HG02623 (cell line): ENCODE results near the gene MYCBP.
"Not testable (repeated sequence)": the region's sequence is repeated elsewhere in the genome, so short reads cannot be mapped to it uniquely, and the experiment has no call there.

Source experiments
- ATAC-seq: cut with Tn5 transposase; IDR thresholded peaks from one replicate; pipeline ENCODE4 v1.9.1; 2021; ENCODE audit warnings: moderate library complexity; ENCODE audit not compliant: unreplicated experiment

Gene MYCBP

DNA sequence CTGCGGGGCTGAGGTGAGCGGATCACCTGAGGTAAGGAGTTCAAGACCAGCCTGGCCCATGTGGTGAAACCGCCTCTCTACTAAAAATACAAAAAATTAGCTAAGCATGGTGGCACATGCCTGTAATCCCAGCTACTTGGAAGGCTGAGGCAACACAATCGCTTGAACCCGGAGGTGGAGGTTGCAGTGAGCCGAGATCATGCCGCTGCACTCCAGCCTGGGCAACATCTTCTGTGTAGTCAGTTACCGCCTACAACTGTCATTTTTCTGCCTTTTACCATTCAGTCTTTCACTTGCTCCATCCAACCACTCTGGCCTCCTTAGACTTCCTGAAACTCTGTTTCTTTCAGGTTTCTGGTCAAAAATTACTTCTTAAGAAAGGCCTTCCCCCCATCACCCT is 2.2 kb downstream of the MYCBP start:
- no peak for ATAC-seq

DNA sequence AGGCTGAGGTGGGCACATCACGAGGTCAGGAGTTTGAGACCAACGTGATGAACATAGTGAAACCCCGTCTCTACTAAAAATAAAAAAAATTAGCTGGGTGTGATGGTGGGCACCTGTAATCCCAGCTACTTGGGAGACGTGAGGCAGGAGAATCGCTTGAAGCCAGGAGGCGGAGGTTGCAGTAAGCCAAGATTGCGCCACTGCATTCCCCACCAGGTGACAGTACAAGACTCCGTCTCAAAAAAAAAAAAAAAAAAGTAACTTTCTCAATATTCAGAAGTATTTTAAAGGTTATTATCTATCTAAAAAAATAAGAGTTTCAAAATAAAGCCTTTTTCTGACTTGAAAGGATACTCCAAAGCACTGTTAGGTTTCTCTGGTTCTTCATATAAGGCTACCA is 5.9 kb downstream of the MYCBP start:
- no peak for ATAC-seq

DNA sequence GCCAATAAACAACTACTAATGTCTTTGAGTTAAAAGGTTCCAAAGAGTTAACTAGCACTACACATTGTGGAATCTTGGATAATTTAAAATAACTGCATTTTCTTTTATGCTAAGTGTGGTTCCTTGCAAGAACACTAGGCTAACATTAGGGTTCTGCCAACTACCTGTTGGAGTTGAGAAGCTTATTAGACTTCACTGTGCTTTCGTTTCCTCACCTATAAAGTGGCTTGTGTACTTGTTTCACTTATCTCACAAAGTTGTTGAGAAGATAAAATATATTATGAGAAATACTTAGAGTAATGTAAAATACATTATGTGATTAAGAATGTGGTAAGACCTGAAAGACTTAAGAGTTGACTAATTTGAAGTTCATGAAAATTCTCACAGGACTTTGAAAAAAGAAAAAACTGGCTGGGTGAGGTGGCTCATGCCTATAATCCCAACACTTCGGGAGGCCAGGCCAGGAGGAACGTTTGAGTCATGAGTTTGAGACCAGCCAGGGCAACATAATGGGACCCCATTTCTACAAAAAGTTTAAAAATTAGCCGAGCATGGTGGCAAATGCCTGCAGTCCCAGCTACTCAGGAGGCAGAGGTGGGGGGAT is 7.9 kb downstream of the MYCBP start:
- no peak for ATAC-seq

DNA sequence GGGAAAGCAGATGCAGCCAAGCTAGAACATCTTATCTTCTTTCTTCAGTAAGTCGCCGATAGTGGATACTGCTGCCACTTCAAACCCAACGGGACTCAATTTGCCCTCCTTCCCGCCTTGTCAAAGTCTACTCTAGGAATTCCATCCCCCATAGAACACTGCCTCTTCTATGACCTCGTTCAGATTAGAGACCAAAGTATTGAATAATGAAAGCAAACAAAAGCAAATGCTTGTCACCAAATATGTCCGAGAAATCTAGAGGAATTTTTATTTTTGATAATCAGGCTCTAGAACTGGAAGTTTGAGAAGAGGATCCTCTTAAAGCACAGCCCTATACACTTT is 12.7 kb downstream of the MYCBP start:
- no peak for ATAC-seq

DNA sequence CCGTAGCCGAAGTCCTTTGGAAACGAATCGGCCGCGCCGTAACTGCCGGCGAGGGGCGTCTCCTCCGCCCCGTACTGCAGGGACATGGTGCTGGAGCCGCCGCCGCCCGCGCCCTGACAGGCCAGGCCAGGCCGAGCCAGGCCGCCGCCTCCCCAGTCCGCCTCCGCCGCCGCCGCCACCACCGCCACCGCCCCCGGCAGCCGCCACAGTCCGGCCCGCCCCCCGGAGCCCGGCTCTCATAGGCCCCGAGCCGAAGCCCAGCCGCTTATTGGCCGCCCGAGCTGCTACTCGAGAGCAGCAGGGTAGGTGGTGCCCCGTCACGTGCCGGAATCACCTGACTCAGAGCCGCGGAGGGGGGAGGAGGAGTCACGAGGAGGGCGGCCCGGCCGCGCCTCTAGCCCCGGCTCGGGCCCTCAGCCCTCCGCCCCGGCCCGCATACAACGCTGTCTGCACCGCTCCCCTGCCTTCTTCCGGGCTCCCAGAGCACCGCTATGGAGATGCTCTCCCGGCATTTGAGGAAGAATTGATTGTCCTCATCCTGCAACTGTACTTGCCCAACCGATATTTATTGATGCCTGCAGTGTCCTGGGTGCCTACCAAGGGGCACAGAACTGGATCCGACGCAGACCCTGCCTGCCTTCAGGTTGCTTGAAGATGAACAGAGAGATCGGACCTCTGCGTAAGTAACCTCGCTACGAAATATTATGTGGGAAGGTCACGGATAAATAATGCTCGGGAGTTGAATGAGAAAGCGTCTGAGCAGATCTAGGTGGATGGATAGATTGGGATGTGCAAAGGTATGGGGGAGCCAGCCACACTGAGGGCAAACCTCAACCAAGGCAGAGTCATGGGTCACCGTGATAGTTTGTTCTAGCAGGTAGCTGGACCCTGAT is 13.3 kb downstream of the MYCBP start, which contains the start of gene RRAGC:
RRAGC (minus strand) TSS at position 212 of the 893 bp plus-strand sequence; CDS start at position 86, 126 bp downstream.
- ATAC-seq: peak; percentile 89

DNA sequence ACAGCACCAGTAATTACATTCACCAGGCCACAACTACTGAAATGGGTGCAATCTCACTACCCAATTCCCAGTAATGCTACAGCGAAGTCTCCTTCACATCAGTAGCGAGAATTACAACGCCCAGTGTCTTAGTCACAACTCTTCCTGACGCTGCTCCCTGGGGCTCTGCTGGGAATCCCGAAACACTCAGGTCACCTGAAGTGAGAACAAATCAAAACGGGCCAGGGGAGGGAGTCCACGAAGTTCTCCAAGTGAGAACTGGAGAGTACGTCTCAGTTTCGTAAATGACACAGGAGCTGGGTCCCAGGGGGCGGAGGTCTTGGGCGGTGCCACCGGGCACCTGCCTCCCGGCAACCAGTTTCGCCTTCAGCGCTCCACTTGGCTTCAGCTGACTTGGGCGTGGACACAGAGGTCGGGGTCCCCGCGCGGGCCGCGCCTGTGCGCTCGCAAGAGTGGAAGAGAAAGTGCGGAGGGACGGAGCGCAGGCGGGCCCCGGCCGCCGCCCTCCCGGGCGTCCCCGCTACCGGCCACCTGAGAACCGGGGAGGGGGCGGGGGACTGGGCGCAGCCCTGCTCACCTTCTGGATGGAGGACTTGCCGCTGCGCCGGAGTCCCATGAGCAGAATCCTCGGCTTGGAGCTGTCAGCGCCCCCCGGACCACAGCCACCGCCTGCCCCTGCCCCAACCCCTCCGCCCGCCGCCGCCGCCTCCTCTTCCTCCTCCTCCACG is 14.2 kb downstream of the MYCBP start:
- peak; percentile 23 for ATAC-seq

DNA sequence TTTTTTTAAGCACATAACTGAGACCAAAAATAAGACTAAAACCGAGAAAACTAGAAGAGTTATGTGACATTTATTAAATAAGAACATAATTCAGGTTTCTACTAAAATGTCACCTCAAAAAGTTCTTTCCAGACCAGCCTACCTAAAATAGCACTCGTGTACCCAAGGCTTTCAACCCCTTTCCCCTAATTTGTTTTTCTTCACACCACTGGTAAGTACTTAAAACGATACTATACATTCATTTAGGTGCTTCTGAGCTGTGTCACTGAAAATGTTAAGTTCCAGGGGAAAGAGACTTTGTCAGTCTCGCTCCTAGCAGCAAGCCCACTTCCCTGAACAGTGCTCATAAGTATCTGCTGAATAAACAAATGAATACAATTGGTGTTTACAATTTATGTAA is 20.4 kb downstream of the MYCBP start:
- ATAC-seq: no peak

DNA sequence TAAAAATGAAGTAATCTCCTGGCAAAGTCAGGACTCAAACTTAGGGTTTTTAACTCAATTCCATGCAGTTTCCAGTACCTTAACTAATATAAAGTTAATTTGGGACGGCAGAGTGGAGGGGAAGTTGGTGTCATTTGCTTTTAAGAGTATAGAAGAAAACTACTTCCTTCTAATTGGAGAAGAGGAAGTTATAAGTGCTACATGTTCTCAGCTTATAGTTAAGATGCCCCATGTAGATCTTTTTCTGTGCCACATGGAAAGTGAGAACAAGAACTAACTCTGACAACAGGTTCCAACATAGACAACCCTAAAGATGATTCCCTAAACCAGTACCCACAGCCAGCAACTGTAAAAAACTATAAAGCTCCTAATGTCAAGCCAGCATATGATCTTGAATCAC is 25.1 kb downstream of the MYCBP start:
- no peak for ATAC-seq

DNA sequence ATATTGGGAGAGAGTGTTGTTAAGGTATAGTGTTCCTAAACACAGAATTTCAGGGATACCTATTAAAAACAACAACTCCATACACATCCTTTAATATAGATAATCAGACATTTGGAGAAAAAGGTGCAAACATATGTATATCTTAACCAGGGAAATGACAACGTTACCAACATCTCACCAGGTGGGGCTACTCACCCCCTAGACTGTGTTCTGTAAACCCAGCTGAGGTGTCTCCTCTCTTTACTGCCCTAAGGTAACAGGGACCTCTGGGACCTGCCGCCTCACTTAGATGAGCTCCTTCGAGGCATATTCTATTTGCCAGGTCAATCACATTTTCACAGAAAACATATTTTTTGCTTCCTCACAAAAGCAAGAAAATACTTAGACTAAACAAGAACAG is 26.9 kb downstream of the MYCBP start:
- ATAC-seq: no peak

DNA sequence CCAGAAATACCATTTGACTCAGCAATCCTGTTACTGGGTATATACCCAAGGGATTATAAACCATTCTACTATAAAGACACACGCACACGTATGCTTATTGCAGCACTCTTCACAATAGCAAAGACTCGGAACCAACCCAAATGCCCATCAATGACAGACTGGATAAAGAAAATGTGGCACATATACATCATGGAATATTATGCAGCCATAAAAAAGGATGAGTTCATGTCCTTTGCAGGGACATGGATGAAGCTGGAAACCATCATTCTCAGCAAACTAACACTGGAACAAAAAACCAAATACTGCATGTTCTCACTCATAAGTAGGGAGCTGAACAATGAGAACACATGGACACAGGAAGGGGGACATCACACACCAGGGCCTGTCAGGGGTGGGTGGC is 28.1 kb downstream of the MYCBP start:
- not testable (repeated sequence) for ATAC-seq

DNA sequence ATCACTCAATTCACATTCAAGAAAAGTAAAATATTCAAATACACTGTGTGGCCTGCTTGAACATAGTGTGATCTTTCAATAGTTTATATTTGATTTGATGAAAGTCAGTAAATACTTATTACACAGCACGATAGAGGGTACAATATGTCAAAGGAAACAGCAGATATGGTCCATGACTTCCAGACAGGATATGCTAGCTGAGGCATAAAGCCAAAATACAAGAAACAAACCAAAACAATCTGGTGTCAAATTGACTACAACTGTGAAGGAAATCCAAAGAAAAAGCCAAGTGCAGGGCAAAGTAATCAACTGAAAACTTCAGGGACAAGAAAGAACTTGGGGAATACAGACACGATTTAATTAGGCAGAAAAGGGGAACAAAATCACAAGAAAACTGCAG is 32.9 kb downstream of the MYCBP start:
- no peak for ATAC-seq

DNA sequence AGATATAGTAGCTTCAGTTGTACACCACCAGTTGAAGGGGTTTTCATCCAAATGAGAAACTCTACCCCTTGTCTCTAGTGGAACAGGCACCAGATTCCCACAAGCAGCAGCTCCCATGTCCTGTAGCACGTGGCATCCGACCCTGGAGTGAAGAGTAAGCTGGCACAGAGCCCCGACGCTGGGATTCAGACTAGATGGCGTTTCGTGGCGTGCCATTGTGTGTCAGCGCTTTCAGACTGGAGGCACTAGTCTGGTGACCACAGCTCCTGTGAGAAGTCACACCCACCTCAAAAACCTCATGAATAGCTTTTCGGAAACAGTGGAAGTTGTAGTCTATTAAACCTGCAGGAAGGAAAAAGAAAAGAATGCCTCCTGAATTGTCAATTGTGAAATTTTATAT is 33.8 kb downstream of the MYCBP start:
- no peak for ATAC-seq

DNA sequence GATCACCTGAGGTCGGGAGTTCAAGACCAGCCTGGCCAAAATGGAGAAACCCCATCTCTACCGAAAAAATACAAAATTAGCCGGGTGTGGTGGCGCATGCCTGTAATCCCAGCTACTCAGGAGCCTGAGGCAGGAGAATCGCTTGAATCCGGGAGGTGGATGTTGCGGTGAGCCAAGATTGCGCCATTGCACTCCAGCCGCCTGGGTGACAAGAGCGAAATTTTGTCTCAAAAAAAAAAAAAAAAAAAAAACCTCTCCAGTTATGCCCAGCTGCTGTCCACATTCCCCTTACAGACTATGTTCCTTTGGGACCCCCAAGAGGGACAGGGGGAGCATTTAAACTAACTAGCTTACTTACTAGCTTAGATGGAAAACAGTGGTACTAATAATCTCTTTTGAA is 36.8 kb downstream of the MYCBP start:
- ATAC-seq: not testable (repeated sequence)

DNA sequence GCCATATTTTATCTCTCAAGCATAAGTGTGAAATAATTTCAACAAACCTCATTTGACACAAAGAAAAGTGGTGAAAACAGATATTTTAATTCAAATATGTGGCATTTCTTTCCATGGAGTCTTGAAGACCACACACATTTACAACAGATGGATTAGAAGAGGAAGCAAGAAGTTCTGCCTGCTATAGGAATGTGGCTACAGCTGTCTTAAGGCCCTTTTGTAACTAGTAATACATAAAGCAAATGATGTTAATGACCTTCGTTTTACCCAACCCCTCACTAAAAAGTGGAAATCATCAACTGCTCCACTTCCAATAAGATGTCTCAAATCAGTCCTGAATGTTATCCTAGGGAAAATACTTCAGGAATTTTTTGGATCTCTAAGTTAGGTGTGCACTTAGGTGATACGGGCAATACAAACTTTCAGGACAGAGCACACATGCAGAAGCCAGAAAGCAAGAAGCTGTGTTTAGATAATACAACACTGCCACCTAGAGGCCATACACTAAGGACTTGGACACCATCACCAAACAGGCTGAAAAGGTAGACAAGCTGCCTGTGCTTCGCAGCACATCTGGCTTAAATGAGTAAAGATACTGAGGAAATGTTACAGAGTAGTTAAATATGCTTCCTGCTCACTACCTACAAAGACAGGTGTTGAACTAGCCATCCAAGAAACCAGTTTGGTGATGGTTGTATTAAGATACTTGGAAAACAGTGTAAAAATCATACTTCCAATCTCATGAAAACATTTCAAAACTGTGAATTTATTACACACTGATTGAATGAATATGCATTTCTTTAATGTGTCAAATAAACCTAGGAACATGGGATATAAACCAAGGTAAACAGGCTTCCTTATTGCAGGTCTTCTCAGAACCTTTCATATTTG is 38.0 kb downstream of the MYCBP start:
- ATAC-seq: no peak

DNA sequence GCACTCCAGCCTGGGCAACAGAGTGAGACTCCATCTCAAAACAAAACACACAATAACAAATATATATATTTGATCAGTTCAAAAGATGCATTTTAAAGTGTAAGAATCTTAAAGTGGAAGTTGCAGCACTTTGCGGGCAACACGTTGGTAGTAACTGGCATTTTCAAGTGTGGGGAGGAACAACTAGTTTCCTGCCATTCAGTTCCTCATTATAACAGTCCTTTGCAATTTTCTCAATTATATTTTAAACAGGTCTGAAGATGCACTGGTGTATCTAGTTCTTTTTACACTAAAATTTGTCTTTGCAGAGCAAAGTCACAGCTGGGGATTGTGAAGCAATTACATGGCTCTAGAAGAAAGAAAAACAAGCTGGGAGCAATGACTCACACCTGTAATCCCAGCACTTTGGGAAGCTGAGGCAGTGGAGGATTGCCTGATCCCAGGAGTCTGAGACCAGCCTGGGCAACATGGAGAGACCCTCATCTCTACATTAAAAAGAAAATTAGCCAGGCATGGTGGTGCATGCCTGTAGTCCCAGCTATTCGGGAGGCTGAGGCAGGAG is 38.8 kb downstream of the MYCBP start:
- ATAC-seq: no peak

DNA sequence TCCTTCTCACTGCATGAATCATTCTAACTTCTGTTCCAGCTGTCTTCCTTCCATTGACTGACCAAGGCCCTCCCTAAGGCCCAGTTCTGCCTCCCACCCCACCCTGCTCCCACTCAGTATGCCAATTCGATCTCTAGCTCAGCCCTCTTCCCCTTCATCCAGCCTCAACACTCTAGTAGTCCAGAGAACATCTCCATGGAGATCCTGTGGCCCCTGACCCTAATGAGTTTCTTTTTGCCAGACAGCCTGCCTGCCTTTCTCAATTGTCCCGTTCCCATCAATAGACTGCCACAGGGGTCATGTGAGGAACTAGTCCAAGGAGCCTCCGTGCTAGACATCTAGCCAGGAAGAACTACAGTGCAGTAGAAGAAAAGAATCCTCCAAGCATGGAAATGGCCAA is 40.0 kb downstream of the MYCBP start:
- no peak for ATAC-seq

DNA sequence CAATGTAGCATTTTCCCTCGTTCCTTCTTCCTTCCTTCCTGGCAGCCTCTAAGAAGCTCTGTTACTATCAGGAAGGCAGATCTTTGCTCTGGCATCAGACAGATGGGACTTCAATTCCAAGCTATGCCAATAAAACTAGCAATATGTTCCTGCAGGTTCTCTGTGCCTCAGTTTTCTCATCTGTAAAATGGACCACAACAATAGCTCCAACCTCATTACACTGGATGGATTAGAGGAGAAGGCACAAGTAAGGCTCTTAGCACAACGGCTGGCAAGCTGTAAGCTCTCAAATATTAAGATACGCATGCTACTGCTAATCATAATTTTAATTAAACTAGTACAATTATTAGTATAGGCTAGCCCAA is 40.8 kb downstream of the MYCBP start:
- ATAC-seq: no peak

DNA sequence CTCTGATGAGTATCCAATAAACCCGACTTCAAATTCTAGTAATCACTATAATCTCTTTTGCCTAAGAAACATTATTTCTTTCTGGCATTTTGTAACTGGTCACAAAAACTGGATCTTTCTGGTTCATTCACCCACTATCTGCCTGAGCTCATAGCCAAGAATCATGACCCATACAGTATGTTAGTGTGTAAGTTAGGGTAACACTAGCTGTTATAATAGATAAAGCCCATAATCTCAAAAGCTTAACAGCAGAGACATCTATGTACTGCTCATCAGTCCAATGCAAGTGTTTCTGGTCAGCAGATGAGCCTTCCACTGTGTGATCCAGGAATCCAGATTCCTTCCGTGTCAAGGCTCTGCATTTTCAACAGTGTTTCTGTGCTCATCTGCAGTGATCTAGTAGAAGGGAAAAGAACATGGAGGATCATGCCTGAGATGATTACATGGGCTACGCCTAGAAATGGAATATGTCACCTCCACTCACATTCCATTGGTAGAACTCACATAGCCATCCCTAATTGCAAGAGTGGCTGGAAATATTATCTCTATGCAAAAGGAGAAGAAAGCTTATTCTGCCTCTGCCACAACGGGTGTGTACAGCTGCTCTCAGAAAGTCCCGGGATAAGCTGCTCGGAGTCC is 41.3 kb downstream of the MYCBP start:
- no peak for ATAC-seq

DNA sequence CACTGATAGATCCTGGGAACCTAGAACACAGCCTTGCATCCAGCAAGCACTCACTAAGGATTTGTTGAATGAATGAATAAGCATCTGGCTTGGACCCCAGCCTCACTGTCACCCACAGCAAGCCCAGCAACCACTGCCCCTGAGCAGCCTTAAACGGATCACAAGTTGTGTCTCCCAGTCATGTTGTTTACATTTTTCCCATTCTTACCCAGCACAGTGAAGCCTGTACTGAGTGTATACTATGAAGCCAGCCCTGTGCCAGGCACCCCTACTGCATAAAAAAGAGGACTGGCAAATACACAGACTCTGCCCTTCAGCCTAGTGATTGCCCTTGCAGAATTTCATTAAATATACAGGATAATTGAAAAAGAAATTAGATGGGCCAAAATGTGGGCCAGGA is 43.8 kb downstream of the MYCBP start:
- ATAC-seq: no peak

DNA sequence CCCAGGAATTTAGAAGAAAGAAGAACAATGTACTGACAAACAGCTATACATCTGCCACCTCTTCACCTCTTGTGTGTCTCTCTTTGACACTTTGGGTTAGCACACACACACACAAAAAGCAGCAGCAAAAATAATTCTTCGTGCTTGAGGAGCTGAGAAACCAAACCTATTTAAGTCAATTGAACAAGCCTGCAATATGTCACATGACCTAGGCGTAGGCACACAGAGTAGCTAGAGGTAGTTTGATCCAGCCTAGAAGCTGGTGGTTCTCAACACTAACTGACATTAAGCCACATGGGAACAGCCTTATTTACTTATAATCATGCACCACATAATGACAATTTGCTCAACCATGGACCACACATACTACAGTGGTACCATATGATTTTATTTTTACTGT is 45.8 kb downstream of the MYCBP start:
- no peak for ATAC-seq
